HG03097 (cell line): ENCODE results near the gene ROS1.
"Not testable (repeated sequence)": the region's sequence is repeated elsewhere in the genome, so short reads cannot be mapped to it uniquely, and the experiment has no call there.

Experiments
- ATAC-seq: cut with Tn5 transposase; IDR thresholded peaks from one replicate; pipeline ENCODE4 v1.9.1; 2021; ENCODE audit not compliant: unreplicated experiment, low FRiP score

The ROS1 gene

GRCh38 chr6:117387454-117387974, 38.2 kb downstream of the ROS1 start:
- no peak for ATAC-seq

DNA sequence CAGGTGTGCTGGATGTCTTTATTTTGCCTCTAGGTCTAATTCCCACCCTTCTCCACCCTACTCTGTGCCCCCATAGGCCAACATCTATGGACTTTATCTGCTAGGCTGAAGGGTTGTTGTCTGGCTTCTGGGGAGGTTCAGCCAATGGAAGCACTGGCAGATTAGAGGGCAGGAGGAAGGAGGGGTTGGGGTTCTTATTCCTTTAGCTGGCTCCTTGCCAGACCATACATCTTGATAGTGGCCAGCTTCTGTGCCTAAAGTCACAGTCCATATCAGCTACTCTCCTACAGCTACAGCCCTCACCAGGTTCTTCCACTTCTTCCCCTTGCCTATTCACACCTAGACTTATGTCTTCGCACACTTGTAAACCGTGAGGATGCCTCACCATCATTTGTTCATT, 41.1 kb downstream of the ROS1 start:
- ATAC-seq: no peak

DNA sequence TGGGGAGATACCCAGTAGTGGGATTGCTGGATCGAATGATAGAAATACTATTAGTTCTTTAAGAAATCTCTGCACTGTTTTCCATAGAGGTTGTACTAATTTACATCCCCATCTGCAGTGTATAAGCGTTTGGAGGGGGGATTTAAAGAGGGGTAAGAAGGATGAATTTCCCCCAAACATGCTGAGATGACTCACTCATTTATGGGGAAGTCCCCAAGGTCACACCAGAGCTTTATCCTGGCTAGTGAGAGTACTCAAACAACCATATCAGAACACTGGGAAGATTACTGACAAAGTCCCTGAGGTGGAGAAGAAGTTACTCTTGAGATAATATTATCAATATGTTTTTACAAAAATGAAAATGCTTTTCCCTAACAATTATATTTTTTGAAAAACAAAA, 44.0 kb downstream of the ROS1 start:
- no peak for ATAC-seq

GRCh38 chr6:117380298-117380697, 45.4 kb downstream of the ROS1 start:
- no peak for ATAC-seq

- no peak for ATAC-seq
Measured at GRCh38 chr6:117375446-117375845, 50.3 kb downstream of the ROS1 start.

- no peak for ATAC-seq
Measured at GRCh38 chr6:117373211-117373813, 52.4 kb downstream of the ROS1 start.

GRCh38 chr6:117372289-117372688, 53.5 kb downstream of the ROS1 start:
- ATAC-seq: not testable (repeated sequence)

GRCh38 chr6:117371492-117371891, 54.2 kb downstream of the ROS1 start:
- ATAC-seq: no peak

- no peak for ATAC-seq
Measured at GRCh38 chr6:117359581-117359980, 66.2 kb downstream of the ROS1 start.

GRCh38 chr6:117354671-117355070, 71.1 kb downstream of the ROS1 start:
- no peak for ATAC-seq

DNA sequence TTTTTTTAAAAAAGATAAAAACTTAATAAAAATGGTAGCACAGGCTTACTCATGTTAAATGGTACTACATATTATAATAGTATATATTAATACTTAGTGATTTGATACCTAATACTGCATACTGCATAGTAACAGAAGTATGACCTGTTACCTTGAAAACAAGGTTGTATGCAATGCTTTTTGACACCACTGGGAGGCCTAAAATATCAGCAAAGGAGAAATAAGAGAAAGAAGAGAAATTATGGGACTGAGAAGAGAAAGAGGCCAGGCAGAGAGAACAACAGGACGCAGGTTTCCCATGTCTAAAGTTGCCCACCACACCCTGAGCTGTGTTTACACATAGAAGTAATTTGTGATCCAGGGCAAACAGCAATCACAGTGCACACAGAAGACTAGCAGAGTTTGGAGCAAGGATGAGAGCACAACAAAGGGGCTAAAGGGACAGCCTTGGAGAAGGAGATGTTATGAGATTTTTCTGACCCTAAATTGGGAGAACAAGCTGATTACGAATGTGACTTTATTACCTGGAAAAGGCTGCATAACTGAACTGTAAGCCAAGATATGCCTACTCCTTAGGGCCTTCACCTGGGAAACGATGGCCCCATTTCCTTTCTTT, 73.2 kb downstream of the ROS1 start:
- ATAC-seq: no peak

DNA sequence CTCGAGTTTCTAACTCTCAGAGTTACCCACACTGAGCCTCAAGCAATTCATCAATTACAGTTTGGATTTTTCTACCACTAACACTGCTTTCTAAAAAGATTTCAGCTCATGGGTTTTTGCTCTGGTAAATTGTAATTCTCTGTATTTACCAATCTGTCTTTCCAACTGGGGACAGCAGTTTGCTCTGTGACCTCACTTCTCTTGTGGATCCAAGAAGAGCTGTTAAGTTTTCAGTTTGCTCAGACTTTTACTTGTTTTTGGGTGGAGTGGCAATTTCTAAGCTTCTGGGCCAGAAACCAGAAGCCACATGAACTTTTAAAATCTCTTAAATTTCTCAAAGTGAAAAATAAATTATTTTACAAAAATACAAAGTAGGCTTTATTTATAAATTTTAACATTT, 74.2 kb downstream of the ROS1 start:
- ATAC-seq: no peak

GRCh38 chr6:117346142-117346930, 79.4 kb downstream of the ROS1 start:
- ATAC-seq: no peak

GRCh38 chr6:117345292-117345610, 80.5 kb downstream of the ROS1 start:
- no peak for ATAC-seq

DNA sequence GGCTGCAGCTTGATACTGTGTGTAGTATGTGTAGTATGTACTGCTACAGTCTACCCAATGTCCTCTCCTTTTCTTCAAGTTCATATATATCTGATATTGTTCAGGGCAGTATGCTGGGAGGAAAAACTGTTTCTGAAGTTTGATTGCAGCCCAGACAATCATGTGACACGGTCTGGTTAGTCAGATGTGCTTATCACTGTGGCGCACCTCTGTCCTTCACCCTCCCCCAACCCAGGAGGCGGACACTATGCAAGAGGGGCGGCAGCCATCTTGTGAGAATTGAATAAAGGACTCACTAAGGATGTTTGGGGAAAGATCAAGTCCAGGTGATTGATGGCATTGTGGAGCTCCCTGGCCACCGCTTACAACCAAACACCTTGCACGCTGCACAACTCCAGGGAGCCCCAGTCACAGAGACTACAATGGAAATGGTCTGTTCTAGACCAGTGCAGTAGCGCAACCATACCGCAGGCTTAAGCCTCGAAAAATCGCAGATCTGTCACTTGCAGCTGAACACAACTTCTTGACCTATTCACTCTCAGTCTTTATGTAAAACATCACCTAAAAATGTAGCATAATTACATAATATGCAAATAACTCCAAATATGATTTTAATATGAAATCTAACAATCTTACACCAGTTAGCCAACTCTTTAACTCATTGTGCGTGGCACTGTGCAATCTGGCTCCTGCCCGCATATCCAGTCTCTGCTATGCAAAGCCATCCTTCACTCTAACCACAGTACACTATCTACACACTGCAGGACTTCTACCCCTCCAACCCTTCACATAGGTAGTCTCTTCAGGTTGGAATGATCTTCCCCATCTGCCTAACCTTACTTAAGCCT, 81.1 kb downstream of the ROS1 start:
- no peak for ATAC-seq

- no peak for ATAC-seq
Measured at GRCh38 chr6:117338567-117338966, 87.2 kb downstream of the ROS1 start.

GRCh38 chr6:117329926-117330325, 95.8 kb downstream of the ROS1 start:
- ATAC-seq: no peak

DNA sequence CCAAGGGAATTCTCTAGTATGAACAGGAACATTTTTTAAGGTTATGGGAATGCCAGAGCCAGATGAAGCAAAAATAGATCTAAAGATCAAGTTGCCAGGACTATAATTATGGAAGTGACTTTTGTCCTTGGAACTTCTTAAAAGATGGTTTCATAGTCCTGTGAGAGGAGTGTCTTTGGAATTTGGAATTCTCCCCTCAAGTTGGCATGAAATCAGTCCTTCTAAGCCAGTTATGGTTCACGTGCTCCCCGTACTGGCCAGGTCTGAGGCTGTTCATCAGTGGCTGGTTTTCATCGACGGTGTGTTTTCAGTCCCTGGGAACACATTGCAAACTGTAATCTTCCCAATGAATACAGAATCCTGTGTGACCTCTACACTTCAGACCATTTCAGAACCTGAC, 97.2 kb downstream of the ROS1 start:
- ATAC-seq: no peak

DNA sequence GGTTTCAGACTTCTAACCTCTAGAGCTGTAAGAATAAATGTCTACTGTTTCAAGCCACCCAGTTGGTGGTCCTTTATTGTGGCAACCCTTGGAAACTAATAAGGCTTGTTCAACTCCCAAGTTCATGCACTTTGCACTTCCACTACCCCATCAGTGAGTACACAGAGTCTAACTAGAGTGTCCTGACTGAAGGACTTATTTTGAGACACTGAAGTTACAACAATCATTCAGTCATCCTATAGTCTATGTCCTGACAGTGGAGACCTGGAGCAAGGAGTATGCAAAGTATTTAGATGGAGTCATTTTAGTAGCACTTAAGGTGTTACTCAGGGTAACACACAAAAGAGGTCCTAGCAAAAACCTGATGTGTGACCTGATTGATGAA, 97.7 kb downstream of the ROS1 start:
- no peak for ATAC-seq

DNA sequence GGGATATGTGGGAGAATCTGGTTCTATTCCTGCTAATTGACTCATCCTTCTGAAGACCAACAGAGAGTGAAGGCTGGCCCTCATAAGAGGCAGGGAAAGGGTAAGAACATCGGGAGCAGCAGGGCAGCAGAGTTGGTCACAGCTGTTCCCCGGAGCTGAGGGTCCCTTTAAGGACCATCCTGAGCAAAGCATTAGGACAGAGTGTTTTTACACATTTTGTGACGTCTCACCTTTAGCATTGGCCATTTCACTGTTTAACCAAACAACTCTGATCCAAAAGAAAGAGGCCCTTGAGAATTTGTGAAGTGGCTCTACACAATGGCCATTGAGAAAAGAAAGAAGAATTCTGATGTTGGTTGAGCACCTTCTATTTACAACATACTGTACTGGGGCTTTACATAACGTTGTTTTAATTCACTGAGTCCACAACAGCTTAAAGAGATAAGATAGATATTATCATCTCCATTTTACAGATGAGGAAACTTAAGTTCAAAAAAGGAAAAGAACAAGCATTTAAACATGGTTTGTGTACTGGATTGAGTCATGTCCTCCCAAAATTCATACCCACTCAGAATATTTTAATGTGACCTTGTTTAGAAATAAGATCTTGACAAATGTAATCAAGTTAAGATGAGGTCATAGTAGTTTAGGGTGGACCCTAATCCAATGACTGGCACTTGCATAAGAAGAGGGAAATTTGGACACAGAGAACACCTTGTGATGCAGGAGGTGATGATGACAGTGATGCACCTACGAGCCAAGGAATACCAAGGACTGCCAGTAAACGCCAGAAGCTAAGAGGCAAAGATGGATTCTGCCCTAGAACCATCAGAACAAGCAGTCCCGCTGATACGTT, 98.4 kb downstream of the ROS1 start:
- no peak for ATAC-seq
